K562 (cell line): ENCODE results near the gene OLAH. TPM values are rescaled to one million over a fixed set of nuclear protein-coding genes. Genes with fewer than 3 reads are reported as not detected.

ENCODE experiments used
- ATAC-seq: fragments of 200-7000 bp; cut with Tn5 transposase; 3 replicates; pipeline ENCODE4 v1.9.1; 2020; ENCODE audit warnings: moderate library complexity
- BruUV-seq: library from RNA; stranded (reverse); fragments of 400-500 nt; replicated peaks from 2 replicates; lab custom pipeline; 2021; lab: Mats Ljungman, UMichigan
- CTCF ChIA-PET: fragments of 300-600 bp; formaldehyde crosslinking; extraction: SDS; loops from one replicate; lab custom pipeline; 2021; ENCODE audit warnings: low intra/inter-chr PET ratio; lab: Yijun Ruan, JAX
- POLR2A ChIA-PET: fragments of 300-600, 350-650 bp; sonication (Branson Sonifier 250); formaldehyde crosslinking; extraction: SDS; loops from one replicate; lab custom pipeline; 2021; ENCODE audit warnings: antibody characterized with exemption, inconsistent platforms; lab: Yijun Ruan, JAX
- DNase-seq, 4 experiments: peaks; one replicate each; pipeline versions ENCODE4 v3.0.0 to v3.0.0-alpha.2; 2011 to 2018; ENCODE audit warnings: low spot score in 3 of 4, mixed read lengths in 3 of 4; ENCODE audit errors: extremely low read depth in 1 of 4
- FAIRE-seq: peaks from 2 replicates; lab custom pipeline; 2011; peaks lifted over from hg19 to GRCh38; lab: Jason Lieb, UNC
- H2AFZ ChIP-seq: 2 replicates; pipeline ENCODE4 v1.6.0; 2011; ENCODE audit warnings: low read depth, low read length, control low read depth, inconsistent platforms
- H3K27ac ChIP-seq: fragments of 200-600 bp; 3 replicates; pipeline ENCODE4 v1.8.0; 2011; ENCODE audit warnings: low read depth, mild to moderate bottlenecking, control low read depth, inconsistent platforms, low read length, moderate library complexity, mixed read lengths; ENCODE audit errors: extremely low read depth
- H3K27me3 ChIP-seq, 2 experiments: fragments of 300-600 bp in 1 of 2; 2 replicates in 1 of 2; 3 replicates in 1 of 2; pipeline versions ENCODE4 v1.6.0 to v1.8.0; 2011; ENCODE audit warnings: inconsistent platforms in 2 of 2, low read length in 2 of 2, mild to moderate bottlenecking in 1 of 2, mixed read lengths in 1 of 2, moderate library complexity in 1 of 2; ENCODE audit not compliant: control insufficient read depth in 2 of 2, insufficient read depth in 2 of 2
- H3K36me3 ChIP-seq: fragments of 300-600 bp; 3 replicates; pipeline ENCODE4 v1.8.0; 2011; ENCODE audit warnings: mild to moderate bottlenecking, low read length, inconsistent platforms; ENCODE audit not compliant: control insufficient read depth, insufficient read depth
- H3K4me1 ChIP-seq, 2 experiments: fragments of 200-600 bp in 1 of 2; replicated peaks in 1 of 2; 2 replicates in 1 of 2; 3 replicates in 1 of 2; pipeline versions ENCODE4 v1.5.1 to v1.8.0; 2011; ENCODE audit warnings: inconsistent platforms in 2 of 2, low read length in 2 of 2, mild to moderate bottlenecking in 1 of 2, mixed read lengths in 1 of 2, moderate library complexity in 1 of 2; ENCODE audit not compliant: control insufficient read depth in 2 of 2, insufficient read depth in 2 of 2
- H3K4me2 ChIP-seq: 2 replicates; pipeline ENCODE4 v1.6.1; 2011; ENCODE audit warnings: low read length, control low read depth, inconsistent platforms, mixed read lengths; ENCODE audit not compliant: insufficient read depth
- H3K4me3 ChIP-seq: fragments of 200-600 bp; sonication (generic), shearing (Covaris generic); 2 replicates; pipeline ENCODE4 v1.5.1; 2016; ENCODE audit warnings: control low read depth, inconsistent platforms
- H3K79me2 ChIP-seq: fragments of 200-600 bp; 3 replicates; pipeline ENCODE4 v1.8.0; 2011; ENCODE audit warnings: low read length, inconsistent platforms; ENCODE audit not compliant: control insufficient read depth, insufficient read depth
- H3K9ac ChIP-seq, 2 experiments: 2 replicates each; pipeline versions ENCODE4 v1.6.0 to v1.6.1; 2011; ENCODE audit warnings: low read depth in 2 of 2, low read length in 2 of 2, control low read depth in 1 of 2, inconsistent platforms in 1 of 2, mild to moderate bottlenecking in 1 of 2, mixed read lengths in 1 of 2; ENCODE audit not compliant: insufficient read depth in 1 of 2
- H3K9me1 ChIP-seq: one replicate; pipeline ENCODE4 v1.6.0; 2011; ENCODE audit warnings: inconsistent platforms, mild to moderate bottlenecking, low read length, moderate library complexity; ENCODE audit not compliant: control insufficient read depth, insufficient read depth
- H3K9me3 ChIP-seq: replicated peaks from 2 replicates; pipeline ENCODE4 v1.5.1; 2011; ENCODE audit warnings: low read depth, low read length, inconsistent platforms; ENCODE audit not compliant: control insufficient read depth, insufficient read depth
- H4K20me1 ChIP-seq: replicated peaks from 2 replicates; pipeline ENCODE4 v1.6.1; 2011; ENCODE audit warnings: low read length, inconsistent platforms, mixed read lengths; ENCODE audit not compliant: control insufficient read depth, insufficient read depth
- ARHGAP35 ChIP-seq: fragments of 450-650 bp; IDR thresholded peaks from 2 replicates; pipeline ENCODE4 v1.6.1; 2018; ENCODE audit not compliant: partially characterized antibody
- CREBBP ChIP-seq: IDR thresholded peaks from one replicate; pipeline ENCODE4 v1.6.1; 2012; ENCODE audit warnings: low read depth, mild to moderate bottlenecking, control low read depth, inconsistent platforms, low read length
- HDAC6 ChIP-seq: IDR thresholded peaks from 2 replicates; pipeline ENCODE4 v1.6.1; 2012; ENCODE audit warnings: low read depth, mild to moderate bottlenecking, control low read depth, inconsistent platforms, low read length, moderate library complexity
- HOMEZ ChIP-seq: fragments of 250-450 bp; sonication (Bioruptor Pico); IDR thresholded peaks from 2 replicates; pipeline ENCODE4 v1.4.0; 2020; ENCODE audit warnings: mild to moderate bottlenecking, moderate library complexity
- MIER1 ChIP-seq: fragments of 450-650 bp; IDR thresholded peaks from 2 replicates; pipeline ENCODE4 v1.6.1; 2016; ENCODE audit warnings: antibody characterized with exemption, mild to moderate bottlenecking, low read depth
- MYNN ChIP-seq, 2 experiments: sonication (generic); formaldehyde crosslinking in 1 of 2; IDR thresholded peaks; 2 replicates each; pipeline versions ENCODE4 v1.5.0 to v1.6.1; 2016 to 2020; ENCODE audit warnings: antibody characterized with exemption in 1 of 2, missing genetic modification reagents in 1 of 2
- NR2C1 ChIP-seq, 2 experiments: fragments of 450-650 bp; IDR thresholded peaks; 2 replicates each; pipeline ENCODE4 v1.6.1; 2017; ENCODE audit warnings: mild to moderate bottlenecking in 2 of 2, antibody characterized with exemption in 1 of 2, inconsistent platforms in 1 of 2, missing compliant biosample characterization in 1 of 2, missing genetic modification characterization in 1 of 2
- PRPF4 ChIP-seq: fragments of 200-400 bp; formaldehyde crosslinking; IDR thresholded peaks from one replicate; pipeline ENCODE4 v1.6.1; 2017; ENCODE audit warnings: low read length, low read depth, mild to moderate bottlenecking; ENCODE audit not compliant: insufficient read depth, poor library complexity, severe bottlenecking
- RHOXF2B ChIP-seq: fragments of 250-450 bp; sonication (Bioruptor Pico); conservative IDR thresholded peaks from 2 replicates; pipeline ENCODE4 v1.5.1; 2021
- SAP30 ChIP-seq: fragments of 200-600 bp; sonication (generic); IDR thresholded peaks from 2 replicates; pipeline ENCODE4 v1.6.1; 2012; ENCODE audit warnings: borderline replicate concordance, low read depth, mild to moderate bottlenecking, moderate library complexity, low read length, control low read depth, inconsistent platforms; ENCODE audit not compliant: insufficient read depth, poor library complexity, severe bottlenecking
- ZFP91 ChIP-seq: sonication (generic); formaldehyde crosslinking; IDR thresholded peaks from 2 replicates; pipeline ENCODE4 v1.8.0; 2022; ENCODE audit warnings: mild to moderate bottlenecking, missing genetic modification reagents
- ZNF175 ChIP-seq: fragments of 200-800 bp; sonication (Bioruptor generic); IDR thresholded peaks from 2 replicates; pipeline ENCODE4 v1.6.1; 2016; ENCODE audit warnings: low read depth, mild to moderate bottlenecking, missing genetic modification characterization, missing compliant biosample characterization
- WGBS: fragments of 100-300 bp; shearing (Covaris generic); methylation state at CpG from one replicate; pipeline ENCODE4 v1.1.6; 2016; ENCODE audit warnings: low coverage, mixed read lengths; ENCODE audit not compliant: insufficient coverage; ENCODE audit errors: missing lambda C conversion rate; 5-methylcytosine and 5-hydroxymethylcytosine counted together
- in situ Hi-C: fragments of 300-500 bp; cut with MboI; formaldehyde crosslinking; loops from 4 replicates; pipeline ENCODE4 v1.15.0; 2018; ENCODE audit warnings: inconsistent platforms, mixed read lengths
- intact Hi-C: fragments of 100-400 bp; cut with micrococcal nuclease; formaldehyde crosslinking; loops from 2 replicates; pipeline ENCODE4 v1.14.2; 2022
- polyA plus RNA-seq, 8 experiments: library from polyadenylated mRNA; depleted of rRNA in 4 of 8; stranded (reverse) in 5 of 8; unstranded in 3 of 8; fragments of >200 nt; fragmentation: Nextera tagmentation in 2 of 8; fragmentation: Illumina TruSeq in 1 of 8; extraction: Ambion mirVana in 2 of 8; extraction: Trizol in 1 of 8; gene quantifications; 2 replicates each; pipeline versions ENCODE4 v1.2.1 to v1.2.3, GENCODE V29; 2011 to 2014; ENCODE audit warnings: inconsistent platforms in 1 of 8, missing spikeins in 1 of 8
- total RNA-seq, 7 experiments: library from RNA; depleted of rRNA in 6 of 7; stranded (reverse); fragments of >200 nt in 6 of 7; fragmentation: Illumina TruSeq in 2 of 7; extraction: Trizol in 2 of 7; gene quantifications; 2 replicates each; pipeline versions ENCODE4 v1.2.1 to v1.2.3, GENCODE V29; 2011 to 2021; ENCODE audit warnings: low replicate concordance in 1 of 7

The OLAH gene
- total and polyA plus RNA-seq, 9 of the 15 experiments (the other 6 are each of a cell fraction or from before 2014, with no cell fraction given), result 0.11 to 0.45 (median 0.18) TPM; not detected in 3

- no TSS peak for BruUV-seq
- FAIRE-seq, result no peak
- intact Hi-C loops, result no loop called here
Measured at GRCh38 chr10:15075421-15075820, 31.7 kb downstream of the OLAH start.

More at GRCh38 chr10:15075421-15075820, 31.7 kb downstream of the OLAH start:
- Histone ChIP-seq H3K9ac (no peak overlapping the region), H3K4me2 (no peak overlapping the region), H3K9me1 (no peaks in the 10 kb centered on the region), H3K9me3 (peaks cover 6% of the 10 kb centered on the region; the same call in 1 of the 2 replicates), H3K4me1 (no peaks in the 10 kb centered on the region), H3K27me3 (peaks cover 0 to 4% of the 10 kb centered on the region in 2 experiments; a peak in 2 of 5 replicates), H3K4me3 (no peak overlapping the region), H4K20me1 (no peaks in the 10 kb centered on the region), H2AFZ (no peak overlapping the region), H3K27ac (no peak overlapping the region), H3K79me2 (no peaks in the 10 kb centered on the region), H3K36me3 (no peaks in the 10 kb centered on the region)
- no peak for TF ChIP-seq CREBBP
- no peak for TF ChIP-seq RHOXF2B (CRISPR knock-in tag)
- no peak for TF ChIP-seq ARHGAP35
- TF ChIP-seq HDAC6, result no peak
- TF ChIP-seq NR2C1 (IDR thresholded peaks at IDR 0.05), result no peak
- no peak for TF ChIP-seq NR2C1 (tag; IDR thresholded peaks at IDR 0.05)
- TF ChIP-seq SAP30, result no peak
- TF ChIP-seq HOMEZ (CRISPR knock-in tag), result no peak
- no peak for TF ChIP-seq ZFP91 (CRISPR knock-in tag)
- no peak for TF ChIP-seq MYNN (IDR thresholded peaks at IDR 0.05)
- no peak for TF ChIP-seq MYNN (CRISPR knock-in tag; IDR thresholded peaks at IDR 0.05)
- TF ChIP-seq PRPF4, result no peak
- TF ChIP-seq MIER1, result no peak
- TF ChIP-seq ZNF175, result no peak
- ChIA-PET POLR2A (no interaction called here), CTCF (no interaction called here)
- ATAC-seq (no peak), DNase-seq (no peak)
- in situ Hi-C loops, result no loop called here
- WGBS, result 54% methylated on average over 3 of the region's 3 CpGs
